ENCODE data around the gene HOXA5.

HOXA5 gene

GRCh38 chr7:27095897-27096767 lies 47.3 kb downstream of the HOXA5 start, which contains the start of gene HOXA1 (continued):
- TF ChIP-seq ZNF518A (tag by site-specific recombination; conservative IDR thresholded peaks at IDR 0.05; ENCODE audit: low read depth), result no peak
- no peak for TF ChIP-seq ZNF791 (tag by site-specific recombination; IDR thresholded peaks at IDR 0.05)
- peak; percentile 79; the same call in 1 of the 2 replicates for TF ChIP-seq KLF8 (tag by site-specific recombination; IDR thresholded peaks at IDR 0.05)
- peak; percentile 85 for TF ChIP-seq GLIS1 (tag by site-specific recombination; IDR thresholded peaks at IDR 0.05)
- no peak for TF ChIP-seq ZNF114 (tag by site-specific recombination; IDR thresholded peaks at IDR 0.05)
- no peak for TF ChIP-seq ZNF555 (tag by site-specific recombination; conservative IDR thresholded peaks at IDR 0.05)
- TF ChIP-seq ZNF19 (tag by site-specific recombination; IDR thresholded peaks at IDR 0.05; ENCODE audit: low read depth), result no peak
- no peak for TF ChIP-seq ZNF776 (tag by site-specific recombination; IDR thresholded peaks at IDR 0.05; ENCODE audit: borderline replicate concordance)
- TF ChIP-seq MEIS1 (CRISPR knock-in tag; IDR thresholded peaks at IDR 0.05; ENCODE audit: borderline replicate concordance), result no peak
- TF ChIP-seq ZNF530 (tag by site-specific recombination; IDR thresholded peaks at IDR 0.05; ENCODE audit: low read depth), result no peak
- TF ChIP-seq ZNF18 (tag by site-specific recombination; IDR thresholded peaks at IDR 0.05), result no peak
- TF ChIP-seq ZNF837 (tag by site-specific recombination; IDR thresholded peaks at IDR 0.05), result no peak
- TF ChIP-seq ZNF843 (tag by site-specific recombination; IDR thresholded peaks at IDR 0.05), result peak; percentile 35; the same call in 1 of the 2 replicates
- TF ChIP-seq ZNF354C (tag by site-specific recombination; IDR thresholded peaks at IDR 0.05; ENCODE audit: borderline replicate concordance, low read depth), result no peak
- TF ChIP-seq ZBTB17 (tag by site-specific recombination; IDR thresholded peaks at IDR 0.05), result peak; percentile 61
- no peak for TF ChIP-seq PRDM2 (tag by site-specific recombination; IDR thresholded peaks at IDR 0.05; ENCODE audit: borderline replicate concordance)
- no peak for TF ChIP-seq ZNF112 (tag by site-specific recombination; IDR thresholded peaks at IDR 0.05)
- TF ChIP-seq ZNF488 (tag by site-specific recombination; IDR thresholded peaks at IDR 0.05), result no peak
- no peak for TF ChIP-seq ZNF26 (tag by site-specific recombination; IDR thresholded peaks at IDR 0.05)
- no peak for TF ChIP-seq EGR2 (tag by site-specific recombination; IDR thresholded peaks at IDR 0.05; ENCODE audit: low read depth)
- 0 out of 2 replicates have a peak, but pooled peaks have one; percentile 12 for TF ChIP-seq YY1 (tag by site-specific recombination; IDR thresholded peaks at IDR 0.05)
